ENCODE results near the gene ACTR6. TPM values are rescaled to one million over a fixed set of nuclear protein-coding genes. Genes with fewer than 3 reads are reported as not detected.
"Not testable (repeated sequence)": the region's sequence is repeated elsewhere in the genome, so short reads cannot be mapped to it uniquely, and the experiment has no call there.

The ACTR6 gene
- total RNA-seq, 1 experiment from 2014 or later = 26.6 TPM

- DNase-seq (ENCODE audit: low read depth) = peak; percentile 17
Measured at GRCh38 chr12:100184549-100185145, 16.0 kb upstream of the ACTR6 start.

- no peak for DNase-seq (ENCODE audit: low read depth)
Measured at GRCh38 chr12:100185361-100185894, 15.2 kb upstream of the ACTR6 start.

DNA sequence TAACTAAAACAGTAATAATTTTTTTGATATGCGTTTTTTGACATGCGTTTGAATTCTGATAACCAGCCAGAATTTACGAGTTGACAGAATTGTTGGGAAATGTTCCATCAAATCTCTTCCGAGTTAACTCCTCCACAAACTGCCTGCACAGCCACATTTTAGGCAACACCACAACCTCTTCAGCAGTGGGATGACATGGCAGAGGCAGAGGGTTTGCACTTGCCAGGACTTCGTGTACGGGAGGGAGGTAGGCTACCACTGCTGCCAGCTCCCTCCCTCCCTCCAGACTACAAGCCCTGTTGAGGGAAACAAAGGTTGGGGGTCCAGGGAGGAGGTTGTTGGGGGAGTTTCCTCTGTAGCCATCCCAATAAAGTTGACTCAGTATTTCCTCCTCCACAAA, 14.5 kb upstream of the ACTR6 start:
- no peak for DNase-seq (ENCODE audit: low read depth)

- DNase-seq (ENCODE audit: low read depth) = no peak
Measured at GRCh38 chr12:100187068-100187467, 13.5 kb upstream of the ACTR6 start.

DNA sequence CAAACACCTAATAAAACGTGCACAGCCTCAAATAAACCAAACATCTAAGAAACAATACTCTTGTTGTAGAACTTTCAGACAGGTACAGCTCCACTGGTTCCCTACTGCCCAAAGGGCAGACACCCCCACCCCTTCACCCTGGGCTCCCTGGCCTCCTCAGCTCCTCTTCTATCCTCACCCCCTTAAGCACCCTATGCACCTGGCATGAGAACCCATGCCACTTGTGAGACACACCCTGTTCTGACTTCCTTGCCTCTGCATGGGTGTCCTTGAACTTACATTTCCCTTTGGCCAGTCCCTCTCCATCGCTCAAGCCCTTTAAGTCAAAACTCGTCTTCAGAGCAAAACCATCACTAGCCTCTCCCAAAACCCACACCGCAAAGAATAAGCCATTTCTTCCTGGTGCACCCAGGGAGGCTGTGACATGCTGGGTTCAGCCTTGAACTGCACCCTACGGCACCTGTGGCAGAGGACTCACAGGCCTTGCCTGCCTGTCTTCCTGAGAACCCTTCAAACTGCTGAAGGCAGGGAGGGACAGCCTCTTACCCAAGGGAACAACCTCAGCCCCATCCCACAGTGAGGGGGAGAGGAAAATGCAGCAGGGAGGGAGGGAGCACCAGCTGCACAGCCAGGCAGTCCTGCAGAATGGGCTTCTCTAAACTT, 12.6 kb upstream of the ACTR6 start:
- no peak for DNase-seq (ENCODE audit: low read depth)

DNA sequence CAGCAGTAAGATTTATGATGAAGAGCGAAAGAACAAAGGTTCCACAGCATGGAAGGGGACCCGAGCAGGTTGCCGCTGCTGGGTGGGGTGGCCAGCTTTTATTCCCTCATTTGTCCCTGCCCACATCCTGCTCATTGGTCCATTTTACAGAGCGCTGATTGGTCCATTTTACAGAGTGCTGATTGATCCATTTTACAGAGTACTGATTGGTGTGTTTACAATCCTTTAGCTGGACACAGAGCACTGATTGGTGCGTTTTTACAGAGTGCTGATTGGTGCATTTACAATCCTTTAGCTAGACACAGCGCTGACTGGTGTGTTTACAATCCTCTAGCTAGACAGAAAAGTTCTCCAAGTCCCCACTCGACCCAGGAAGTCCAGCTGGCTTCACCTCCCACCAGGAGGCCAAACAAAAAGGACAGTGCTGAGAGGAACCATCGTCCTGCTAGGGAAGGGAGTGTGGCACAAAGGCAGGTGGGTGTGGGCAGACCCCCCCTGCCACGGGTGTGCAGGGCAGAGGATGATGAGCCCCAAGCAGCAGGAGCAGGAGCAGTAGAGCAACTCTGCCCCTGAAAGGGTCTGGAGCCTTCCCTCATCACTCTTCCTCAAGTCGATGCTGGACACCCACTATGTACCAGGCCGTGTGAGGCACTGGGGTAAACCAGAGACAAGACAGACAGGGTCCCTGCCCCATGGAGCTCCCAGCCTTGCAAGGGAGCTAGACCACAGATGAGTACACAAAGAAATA, 11.6 kb upstream of the ACTR6 start:
- not testable (repeated sequence) for DNase-seq (ENCODE audit: low read depth)

DNA sequence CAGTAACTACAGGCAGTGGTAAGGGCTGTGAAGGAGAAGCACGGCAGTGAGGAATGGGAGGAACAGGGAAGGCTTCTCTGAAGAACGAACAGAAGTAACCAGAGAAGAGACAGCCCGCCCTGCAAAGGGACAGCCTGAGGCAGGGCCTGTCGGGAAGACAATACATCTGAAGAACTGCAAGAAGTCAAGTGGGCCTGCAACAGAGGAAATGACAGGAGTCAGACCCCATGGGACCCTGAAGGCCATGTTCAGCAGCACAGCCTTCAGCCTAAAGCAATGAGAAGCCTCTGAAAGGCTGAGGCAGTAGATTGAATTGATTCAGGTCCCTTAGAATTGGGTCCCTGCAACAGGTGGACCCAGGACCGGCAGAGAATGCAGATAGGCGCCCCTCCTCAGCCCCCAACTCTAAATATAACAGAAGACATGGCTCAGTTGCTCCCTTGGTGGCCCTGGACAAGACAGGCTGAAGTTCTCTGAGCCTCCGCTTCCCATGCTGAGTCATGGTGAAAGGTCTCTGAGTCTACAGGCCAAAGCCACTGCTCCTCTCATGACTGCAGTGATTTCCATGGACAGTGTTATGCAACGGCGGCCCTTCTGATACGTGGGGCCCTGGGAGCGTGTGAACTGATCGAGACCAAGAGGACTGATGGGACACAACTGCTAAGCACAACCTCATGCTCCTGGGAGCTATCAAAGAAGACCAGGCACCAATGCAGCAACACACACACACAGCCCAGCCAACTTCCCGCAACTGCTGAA, 10.8 kb upstream of the ACTR6 start:
- no peak for DNase-seq (ENCODE audit: low read depth)

GRCh38 chr12:100193085-100193484, 7.5 kb upstream of the ACTR6 start:
- no peak for DNase-seq (ENCODE audit: low read depth)

GRCh38 chr12:100197486-100197885, 3.1 kb upstream of the ACTR6 start:
- DNase-seq (ENCODE audit: low read depth) = no peak

- DNase-seq (ENCODE audit: low read depth) = no peak
Measured at GRCh38 chr12:100199023-100199346, 1.6 kb upstream of the ACTR6 start.

DNA sequence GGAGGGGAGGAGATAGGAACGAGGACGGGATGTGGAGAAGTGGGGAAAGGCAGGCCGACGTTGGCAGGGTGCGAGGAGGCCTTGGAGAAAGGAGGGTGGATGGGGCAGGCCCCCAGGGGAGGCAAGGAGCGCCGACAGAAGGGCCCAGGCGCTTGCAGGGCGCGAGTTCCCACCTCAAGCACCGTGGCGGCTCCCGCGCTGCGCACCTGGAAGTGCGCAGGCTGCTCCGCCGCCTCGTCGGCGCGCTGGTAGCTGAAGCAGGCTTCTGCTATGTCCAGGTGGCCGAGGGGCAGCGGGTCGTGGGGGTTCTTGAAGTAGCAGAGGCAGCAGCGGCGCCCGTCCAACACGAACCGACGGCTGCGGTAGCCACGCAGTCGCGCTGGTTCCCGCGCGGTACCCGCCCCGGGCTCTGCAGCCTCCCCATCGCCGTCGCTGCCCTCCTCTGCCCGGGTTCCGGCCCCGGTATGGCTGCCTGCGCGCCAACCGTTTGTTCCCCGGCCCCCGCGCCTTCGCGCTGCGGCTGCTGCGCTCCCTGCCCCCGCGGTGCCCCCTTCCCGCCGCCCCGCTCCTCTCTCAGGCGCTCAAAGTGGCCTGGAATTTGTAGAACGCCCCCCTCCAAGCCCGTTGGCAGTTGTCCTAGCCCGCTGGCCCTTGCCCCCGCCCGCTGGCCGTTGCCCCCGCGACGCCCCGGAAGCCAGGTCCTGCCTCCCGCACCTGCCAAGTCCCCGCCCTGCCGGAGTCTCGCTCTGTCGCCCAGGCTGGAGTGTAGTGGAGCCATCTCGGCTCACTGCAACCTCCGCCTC, 1.1 kb upstream of the ACTR6 start:
- peak; percentile 22 for DNase-seq (ENCODE audit: low read depth)

GRCh38 chr12:100201604-100202423, 1.2 kb downstream of the ACTR6 start:
- no peak for DNase-seq (ENCODE audit: low read depth)

GRCh38 chr12:100207311-100207710, 6.7 kb downstream of the ACTR6 start:
- DNase-seq (ENCODE audit: low read depth) = no peak

DNA sequence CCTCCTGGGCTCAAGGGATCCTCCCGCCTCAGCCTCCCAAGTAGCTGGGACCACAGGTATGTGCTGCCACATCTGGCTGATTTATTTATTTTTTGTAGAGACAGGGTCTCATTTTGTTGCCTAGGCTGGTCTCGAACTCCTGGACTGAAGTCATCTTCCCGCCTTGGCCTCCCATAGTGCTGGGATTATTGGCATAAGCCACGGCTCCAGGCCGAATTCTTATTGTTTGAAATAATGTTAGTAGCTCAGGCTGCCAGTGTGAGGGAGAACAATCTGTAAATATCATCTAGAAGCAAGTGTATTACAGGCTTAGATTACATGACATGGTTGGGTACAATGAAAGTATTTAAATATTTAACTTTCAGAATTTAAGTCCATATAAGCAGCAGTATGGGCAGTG, 8.2 kb downstream of the ACTR6 start:
- DNase-seq (ENCODE audit: low read depth) = no peak

DNA sequence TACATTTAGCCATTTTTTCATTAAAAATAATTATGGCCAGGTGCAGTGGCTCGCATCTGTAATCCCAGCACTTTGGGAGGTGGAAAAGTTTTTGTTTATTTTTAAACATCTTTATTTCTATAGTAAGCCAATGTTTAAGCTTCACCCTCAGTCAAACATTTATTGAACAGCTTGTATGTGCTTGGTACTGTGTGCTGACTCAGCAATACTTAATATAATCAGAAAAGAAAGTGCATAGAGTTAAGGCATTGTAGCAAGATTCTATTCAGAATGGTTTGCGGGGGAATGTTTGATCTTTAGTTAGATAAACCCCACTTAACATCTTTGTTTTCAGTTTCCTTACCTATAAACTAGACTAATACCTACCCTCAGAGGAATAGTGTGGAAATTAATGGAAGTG, 11.1 kb downstream of the ACTR6 start:
- DNase-seq (ENCODE audit: low read depth) = no peak

DNA sequence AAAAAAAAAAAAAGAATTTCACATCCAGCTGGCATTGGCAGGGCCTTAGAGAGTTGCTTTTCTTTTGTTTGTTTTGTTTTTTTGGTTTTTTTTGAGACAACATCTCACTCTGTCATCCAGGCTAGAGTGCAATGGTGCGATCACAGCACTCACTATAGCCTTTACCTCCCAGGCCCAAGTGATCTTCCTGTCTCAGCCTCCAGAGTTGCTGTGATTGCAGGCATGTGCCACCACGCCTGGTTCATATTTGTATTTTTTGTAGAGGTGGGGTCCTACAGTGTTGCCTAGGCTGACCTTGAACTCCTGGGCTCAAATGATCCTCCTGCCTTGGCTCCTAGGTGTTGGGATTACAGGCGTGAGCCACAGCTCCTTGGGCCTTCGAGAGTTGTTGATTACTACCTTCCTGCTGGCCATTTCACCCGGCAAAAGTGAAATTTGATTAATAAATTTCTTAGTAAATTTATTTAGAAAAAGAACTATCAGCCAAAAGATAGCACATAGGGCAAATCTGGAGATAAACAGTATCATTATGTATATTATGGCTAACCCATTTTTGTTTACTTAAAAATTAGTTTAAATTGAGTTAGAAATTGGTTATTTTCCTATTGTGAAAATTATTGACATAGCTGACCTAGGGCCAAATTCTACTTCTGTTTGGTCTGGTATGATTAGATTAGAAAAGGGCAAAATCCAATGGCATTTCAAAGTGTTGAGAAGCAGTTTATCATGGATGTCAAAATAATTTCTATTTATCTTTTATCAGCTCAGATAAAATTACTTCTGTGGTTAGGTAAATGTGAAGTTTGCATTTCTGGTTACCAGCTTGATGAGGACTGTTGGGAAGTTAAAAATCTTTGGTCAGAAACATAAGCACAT, 12.6 kb downstream of the ACTR6 start:
- no peak for DNase-seq (ENCODE audit: low read depth)

DNA sequence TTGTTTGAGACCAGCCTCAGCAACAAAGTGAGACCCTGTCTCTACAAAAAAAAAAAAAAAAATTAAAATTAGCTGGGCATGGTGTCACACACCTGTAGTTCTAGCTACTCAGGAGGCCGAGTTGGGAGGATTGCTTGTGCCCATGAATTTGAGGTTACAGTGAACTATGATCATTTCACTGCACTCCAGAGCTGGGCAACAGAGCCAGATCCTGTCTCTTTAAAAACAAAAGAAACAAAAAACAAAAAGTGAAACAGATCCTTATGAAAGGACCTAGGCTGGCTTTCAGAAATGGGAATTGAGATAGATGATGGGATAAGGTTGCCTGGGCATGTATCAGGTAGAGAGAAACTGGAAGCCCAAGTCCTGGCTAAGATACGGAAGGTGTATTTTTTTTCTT, 13.9 kb downstream of the ACTR6 start:
- DNase-seq (ENCODE audit: low read depth) = no peak

GRCh38 chr12:100215209-100215608, 14.6 kb downstream of the ACTR6 start:
- no peak for DNase-seq (ENCODE audit: low read depth)

DNA sequence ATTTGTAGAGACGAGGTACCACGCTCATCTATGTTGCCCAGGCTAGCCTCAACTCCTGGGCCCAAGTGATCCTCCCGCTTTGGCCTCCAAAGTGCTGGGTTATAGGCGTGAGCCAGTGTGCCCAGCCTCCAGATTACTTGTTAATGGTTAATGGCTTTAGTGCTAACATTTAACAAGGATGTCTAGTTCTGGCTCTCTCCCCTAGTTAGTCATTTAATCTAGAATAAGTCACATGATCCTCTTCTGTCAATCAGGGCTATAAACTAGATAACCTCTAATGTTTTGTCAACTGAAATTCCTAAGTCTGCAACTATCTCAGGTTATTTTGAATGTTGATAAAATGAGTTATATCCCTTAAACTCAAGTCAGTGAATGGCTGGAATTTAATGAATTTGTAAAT, 15.7 kb downstream of the ACTR6 start:
- no peak for DNase-seq (ENCODE audit: low read depth)
